ENCODE measurements around the gene ITGA3.

DNA sequence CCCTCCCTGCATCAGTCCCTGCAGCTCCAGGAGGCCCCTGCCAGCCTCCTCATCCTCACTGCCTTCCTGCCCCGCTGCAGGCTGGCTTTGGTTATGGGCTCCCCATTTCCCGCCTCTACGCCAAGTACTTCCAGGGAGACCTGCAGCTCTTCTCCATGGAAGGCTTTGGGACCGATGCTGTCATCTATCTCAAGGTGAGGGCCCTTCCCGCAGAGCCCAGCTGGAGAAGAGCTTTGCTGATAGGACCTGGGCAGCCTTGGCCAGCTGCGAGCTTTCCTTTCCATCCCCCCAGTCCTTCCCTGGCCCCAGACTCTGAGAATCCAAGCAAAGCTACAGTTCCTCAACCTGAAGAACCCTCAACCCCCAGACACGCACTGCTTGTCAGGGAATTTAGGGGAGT is 53.3 kb downstream of the ITGA3 start:
- no peak for TF ChIP-seq EP300 (IDR thresholded peaks at IDR 0.05; ENCODE audit: low read depth in 2 of 2, low read length in 2 of 2)
- no peak for TF ChIP-seq EP300 (CRISPR knock-in tag; IDR thresholded peaks at IDR 0.05; ENCODE audit: borderline replicate concordance)
- no peak for TF ChIP-seq POLR2A (IDR thresholded peaks at IDR 0.05; ENCODE audit: insufficient read depth in 1 of 2, low read depth in 2 of 2, low read length in 2 of 2)
- TF ChIP-seq, protein P1, sequence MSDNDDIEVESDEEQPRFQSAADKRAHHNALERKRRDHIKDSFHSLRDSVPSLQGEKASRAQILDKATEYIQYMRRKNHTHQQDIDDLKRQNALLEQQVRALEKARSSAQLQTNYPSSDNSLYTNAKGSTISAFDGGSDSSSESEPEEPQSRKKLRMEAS (IDR thresholded peaks at IDR 0.05) = no peak
- TF ChIP-seq CTCF (CRISPR knock-in tag; IDR thresholded peaks at IDR 0.05) = no peak
- no peak for TF ChIP-seq TFE3 (CRISPR knock-in tag; IDR thresholded peaks at IDR 0.05)
